Upper lobe of left lung (tissue), 6 donors: ENCODE results near the gene SERINC5. TPM values are rescaled to one million over a fixed set of nuclear protein-coding genes. Genes with fewer than 3 reads are reported as not detected.

Experiments
- ATAC-seq, 2 donors: fragments of 200-7000 bp; cut with Tn5 transposase; one replicate each; pipeline ENCODE4 v1.9.1; 2022; ENCODE audit warnings: mild to moderate bottlenecking in 2 of 2, moderate library complexity in 2 of 2; ENCODE audit not compliant: low FRiP score in 2 of 2
- DNase-seq, 2 donors: peaks; one replicate each; pipeline ENCODE4 v3.0.0-alpha.2; 2019 to 2020
- H3K27ac ChIP-seq, 4 donors: fragments of 200-600 bp; sonication (generic); one replicate each; pipeline ENCODE4 v1.5.1; 2016 to 2019
- H3K27me3 ChIP-seq, 4 donors: fragments of 200-600 bp; sonication (generic); one replicate each; pipeline ENCODE4 v1.5.1; 2017 to 2019
- H3K36me3 ChIP-seq, 4 donors: fragments of 200-600 bp; sonication (generic); one replicate each; pipeline ENCODE4 v1.5.1; 2016 to 2019
- H3K4me1 ChIP-seq, 4 donors: fragments of 200-600 bp; sonication (generic); one replicate each; pipeline ENCODE4 v1.5.1; 2018 to 2019
- H3K4me3 ChIP-seq, 4 donors: fragments of 200-600 bp; sonication (generic); one replicate each; pipeline ENCODE4 v1.5.1; 2017 to 2019; ENCODE audit warnings: mild to moderate bottlenecking in 2 of 4, moderate library complexity in 1 of 4
- H3K9me3 ChIP-seq, 4 donors: fragments of 200-600 bp; sonication (generic); one replicate each; pipeline ENCODE4 v1.5.1; 2018 to 2019
- CTCF ChIP-seq, 6 experiments: fragments of 450-650 bp in 4 of 6; fragments of 200-600 bp in 2 of 6; sonication (generic) in 2 of 6; IDR thresholded peaks; one replicate each; pipeline ENCODE4 v1.5.1; 2016 to 2019; ENCODE audit warnings: antibody characterized with exemption in 6 of 6
- EP300 ChIP-seq, 4 donors: sonication (generic); formaldehyde crosslinking; IDR thresholded peaks; one replicate each; pipeline ENCODE4 v1.5.1; 2017; ENCODE audit warnings: antibody characterized with exemption in 4 of 4, control low read depth in 2 of 4
- POLR2A ChIP-seq, 4 donors: fragments of 450-650 bp; IDR thresholded peaks; one replicate each; pipeline ENCODE4 v1.5.1; 2016 to 2017; ENCODE audit warnings: antibody characterized with exemption in 4 of 4, mild to moderate bottlenecking in 2 of 4
- POLR2AphosphoS5 ChIP-seq, 2 donors: sonication (generic); formaldehyde crosslinking; IDR thresholded peaks; one replicate each; pipeline ENCODE4 v1.5.1; 2017; ENCODE audit warnings: antibody characterized with exemption in 2 of 2
- WGBS, 2 donors: methylation state at CpG; one replicate each; pipeline ENCODE4 v1.1.5; 2017 to 2018; 5-methylcytosine and 5-hydroxymethylcytosine counted together
- total RNA-seq, 6 donors: library from RNA; depleted of rRNA in 4 of 6; stranded (reverse); fragments of >200 nt in 4 of 6; gene quantifications; one replicate each; pipeline versions ENCODE4 v1.1.0 to v1.2.1, GENCODE V29; 2016 to 2021
- donor health status: DM: no; HTN: no; CAD: no; lungs with moderate emphysema.
- donor health status: DM: no; HTN: yes; CAD: no; lungs with severe emphysema.

Gene SERINC5
- total RNA-seq, 6 donors from 2014 or later = 27.3 to 62.4 (median 41.3) TPM

DNA sequence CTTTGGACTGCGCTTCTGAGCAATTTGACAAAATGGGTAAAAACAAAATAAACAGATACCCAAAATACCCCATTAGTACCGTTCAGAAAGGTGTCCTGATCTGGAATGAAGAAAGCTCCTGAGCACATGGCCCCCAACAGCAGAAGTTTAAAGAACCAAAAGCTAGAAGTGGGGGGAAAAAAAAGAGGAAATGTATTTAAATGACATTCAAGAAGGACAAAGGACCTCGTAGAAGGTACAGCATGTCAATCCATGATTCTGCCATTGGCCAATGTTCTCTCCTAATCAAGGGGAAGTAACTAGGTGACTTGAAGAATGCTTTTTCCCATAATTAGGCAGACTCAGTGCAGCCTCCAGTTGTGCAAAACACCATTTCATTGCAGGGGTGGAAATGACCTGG is 78.6 kb downstream of the SERINC5 start:
- peaks cover 0 to 26% (median 7%) of the 10 kb centered on the region in 4 donors for H3K36me3 ChIP-seq
- no peaks in the 10 kb centered on the region for H3K9me3 ChIP-seq
- ATAC-seq (no peak), DNase-seq (no peak)
- H3K4me1 ChIP-seq = peaks cover 11 to 18% (median 14%) of the 10 kb centered on the region in 4 donors
- WGBS, 2 donors = 73 to 77% methylated on average over 3 of the region's 3 CpGs
- TF ChIP-seq POLR2AphosphoS5 (IDR thresholded peaks at IDR 0.05) (no peak), EP300 (IDR thresholded peaks at IDR 0.05) (no peak), POLR2A (IDR thresholded peaks at IDR 0.05) (no peak), CTCF (IDR thresholded peaks at IDR 0.05) (no peak)
- H3K27me3 ChIP-seq = no peaks in the 10 kb centered on the region
- H3K27ac ChIP-seq = no peak overlapping the region
- H3K4me3 ChIP-seq = no peak overlapping the region

DNA sequence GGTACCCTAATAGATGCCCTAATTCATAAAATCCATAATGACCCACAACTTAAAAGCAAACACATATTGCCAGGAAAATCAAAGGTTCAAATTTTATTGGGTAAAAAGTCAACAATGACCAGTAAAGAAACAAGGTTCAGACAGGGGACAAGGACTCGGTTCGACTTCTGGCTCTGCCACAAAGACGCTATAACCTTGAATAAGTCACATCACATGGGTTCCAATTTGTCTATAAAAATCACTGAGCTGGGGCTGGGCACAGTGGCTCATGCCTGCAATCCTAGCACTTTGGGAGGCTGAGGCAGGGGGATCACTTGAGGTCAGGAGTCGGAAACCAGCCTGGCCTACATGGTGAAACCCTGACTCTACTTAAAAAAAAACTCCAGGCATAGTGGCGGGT is 80.5 kb downstream of the SERINC5 start:
- 74 to 93% methylated on average over 5 of the region's 5 CpGs for WGBS, 2 donors

GRCh38 chr5:80174790-80175189 is 81.1 kb downstream of the SERINC5 start:
- DNase-seq (no peak), ATAC-seq (no peak)
- TF ChIP-seq POLR2A (IDR thresholded peaks at IDR 0.05) = no peak
- no peak for TF ChIP-seq EP300 (IDR thresholded peaks at IDR 0.05)
- TF ChIP-seq POLR2AphosphoS5 (IDR thresholded peaks at IDR 0.05) = no peak
- TF ChIP-seq CTCF (IDR thresholded peaks at IDR 0.05) = no peak
- Histone ChIP-seq H3K27ac (no peak overlapping the region), H3K4me3 (no peak overlapping the region), H3K36me3 (peaks cover 0 to 28% (median 7%) of the 10 kb centered on the region in 4 donors), H3K4me1 (peaks cover 0 to under 1% (median 0%) of the 10 kb centered on the region in 4 donors), H3K27me3 (no peaks in the 10 kb centered on the region), H3K9me3 (no peaks in the 10 kb centered on the region)
- WGBS, 2 donors = 66 to 88% methylated on average over 5 of the region's 5 CpGs

More for the DNA sequence above, 80.5 kb downstream of the SERINC5 start:
- H3K27me3 ChIP-seq = no peaks in the 10 kb centered on the region
- ATAC-seq (no peak), DNase-seq (no peak)
- no peak overlapping the region for H3K27ac ChIP-seq
- H3K4me1 ChIP-seq = peaks cover 0 to 3% (median 0%) of the 10 kb centered on the region in 4 donors
- H3K4me3 ChIP-seq = no peak overlapping the region
- TF ChIP-seq CTCF (IDR thresholded peaks at IDR 0.05) (no peak), EP300 (IDR thresholded peaks at IDR 0.05) (no peak), POLR2A (IDR thresholded peaks at IDR 0.05) (no peak), POLR2AphosphoS5 (IDR thresholded peaks at IDR 0.05) (no peak)
- H3K9me3 ChIP-seq = no peaks in the 10 kb centered on the region
- H3K36me3 ChIP-seq = peaks cover 0 to 26% (median 7%) of the 10 kb centered on the region in 4 donors

- Histone ChIP-seq H3K4me3 (no peak overlapping the region), H3K36me3 (peaks cover 0 to 34% (median 7%) of the 10 kb centered on the region in 4 donors), H3K4me1 (no peaks in the 10 kb centered on the region), H3K27me3 (no peaks in the 10 kb centered on the region), H3K9me3 (no peaks in the 10 kb centered on the region), H3K27ac (no peak overlapping the region)
- DNase-seq = no peak
- TF ChIP-seq EP300 (IDR thresholded peaks at IDR 0.05) (no peak), POLR2A (IDR thresholded peaks at IDR 0.05) (no peak), POLR2AphosphoS5 (IDR thresholded peaks at IDR 0.05) (no peak), CTCF (IDR thresholded peaks at IDR 0.05) (no peak)
- ATAC-seq = no peak
- whole genome bisulfite sequencing, 2 donors = 90 to 93% methylated on average over 9 of the region's 9 CpGs
Measured at GRCh38 chr5:80172067-80172695, 83.7 kb downstream of the SERINC5 start.

GRCh38 chr5:80170117-80170535 is 85.7 kb downstream of the SERINC5 start:
- Histone ChIP-seq H3K9me3 (no peaks in the 10 kb centered on the region), H3K27ac (no peak overlapping the region), H3K36me3 (peaks cover 0 to 23% (median 7%) of the 10 kb centered on the region in 4 donors), H3K4me1 (no peaks in the 10 kb centered on the region), H3K4me3 (no peak overlapping the region), H3K27me3 (no peaks in the 10 kb centered on the region)
- TF ChIP-seq POLR2A (IDR thresholded peaks at IDR 0.05) (no peak), EP300 (IDR thresholded peaks at IDR 0.05) (no peak), CTCF (IDR thresholded peaks at IDR 0.05) (no peak), POLR2AphosphoS5 (IDR thresholded peaks at IDR 0.05) (no peak)
- 91 to 94% methylated on average over 1 to 2 of the region's 2 CpGs for whole genome bisulfite sequencing, 2 donors
- no peak for ATAC-seq
- no peak for DNase-seq
